Epidermal melanocyte (primary cell): Measurements from ENCODE around the gene CA9.

ENCODE experiments used
- DNase-seq: peaks from one replicate; pipeline ENCODE4 v3.0.0; 2011; ENCODE audit warnings: low spot score; ENCODE audit not compliant: insufficient read length

The CA9 gene

DNA sequence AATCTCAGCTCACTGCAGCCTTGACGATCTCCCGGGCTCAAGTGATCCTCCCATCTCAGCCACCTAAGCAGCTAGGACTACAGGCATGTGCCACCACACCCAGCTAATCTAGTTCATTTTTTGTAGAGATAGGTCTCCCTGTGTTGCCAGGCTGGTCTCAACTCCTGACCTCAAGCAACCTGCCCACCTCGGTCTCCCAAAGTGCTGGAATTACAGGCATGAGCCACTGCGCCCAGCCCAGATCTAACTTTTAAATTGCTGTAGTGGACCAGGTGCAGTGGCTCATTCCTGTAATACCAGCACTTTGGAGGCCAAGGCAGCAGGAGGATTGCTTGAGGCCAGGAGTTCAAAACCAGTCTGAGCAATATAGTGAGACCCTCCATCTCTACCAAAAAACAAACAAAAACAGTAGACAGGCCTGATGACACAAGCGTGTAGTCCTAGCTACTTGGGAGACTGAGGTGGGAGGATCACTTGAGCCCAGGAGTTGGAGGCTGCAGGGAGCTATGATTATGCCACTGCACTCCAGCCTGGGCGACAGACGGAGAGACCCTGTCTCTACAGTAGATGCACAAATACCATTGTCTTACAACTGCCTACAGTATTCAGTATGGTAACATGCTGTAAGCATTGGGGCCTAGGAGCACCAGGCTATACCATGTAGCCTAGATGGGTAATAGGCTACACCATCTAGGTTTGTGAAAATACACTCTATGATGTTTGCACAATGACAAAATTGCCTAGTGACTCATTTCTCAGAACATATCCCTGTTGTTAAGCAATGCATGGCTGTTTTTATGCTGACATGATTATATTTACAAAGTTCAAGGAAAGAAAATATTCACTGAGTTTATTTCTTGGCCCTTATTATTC lies 21.5 kb upstream of the CA9 start:
- DNase-seq, result no peak

GRCh38 chr9:35652829-35653209 lies 20.9 kb upstream of the CA9 start:
- no peak for DNase-seq

DNA sequence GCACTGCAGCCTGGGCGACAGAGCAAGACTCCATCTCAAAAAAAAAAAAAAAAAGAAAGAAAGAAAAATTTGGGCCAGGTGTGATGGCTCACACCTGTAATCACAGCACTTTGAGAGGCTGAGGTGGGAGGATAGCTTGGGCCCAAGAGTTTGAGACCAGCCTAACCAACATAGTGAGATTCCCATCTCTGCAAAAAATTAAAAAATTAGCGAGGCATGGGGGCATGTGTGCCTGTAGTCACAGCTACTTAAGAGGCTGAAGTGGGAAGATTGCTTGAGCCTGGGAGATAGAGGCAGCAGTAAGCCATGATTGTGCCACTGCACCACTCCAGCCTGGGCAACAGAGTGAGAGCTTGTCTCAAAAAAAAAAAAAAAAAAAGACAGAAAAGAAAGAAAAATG lies 20.1 kb upstream of the CA9 start:
- DNase-seq, result no peak

- no peak for DNase-seq
Observed at GRCh38 chr9:35656348-35656747, 17.4 kb upstream of the CA9 start.

DNA sequence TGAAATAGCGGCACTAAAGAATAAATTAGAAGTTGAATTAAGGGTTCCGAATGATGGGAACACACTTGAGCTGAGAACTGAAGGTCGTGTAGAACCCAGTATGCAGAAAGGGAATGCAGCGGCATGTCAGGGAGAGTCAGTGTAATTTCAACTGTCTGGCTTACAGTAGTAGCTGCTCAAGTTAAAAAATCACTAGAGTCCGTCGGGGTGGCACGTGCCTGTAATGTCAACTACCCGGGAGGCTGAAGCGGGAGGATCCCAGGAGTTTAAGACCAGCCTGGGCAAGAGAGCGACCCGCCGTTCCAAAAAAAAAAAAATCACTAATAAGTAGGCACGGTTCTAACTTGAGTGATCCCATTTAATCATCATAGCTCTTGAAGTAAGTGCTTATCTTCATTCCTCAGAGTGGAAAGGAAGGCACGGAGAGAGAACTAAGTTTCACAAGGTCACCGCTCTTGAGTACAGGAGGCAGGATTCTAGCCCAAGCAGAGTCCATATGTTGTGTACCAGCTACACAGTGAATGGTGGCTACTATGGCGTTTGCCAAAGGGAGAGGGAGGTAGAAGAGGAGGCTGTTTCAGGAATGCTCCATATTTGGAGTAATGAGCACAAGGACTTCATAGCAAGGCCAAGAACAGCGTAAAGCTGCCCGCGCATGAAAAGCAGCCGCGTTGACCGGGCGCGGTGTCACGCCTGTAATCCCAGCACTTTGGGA lies 16.7 kb upstream of the CA9 start:
- DNase-seq, result no peak

DNA sequence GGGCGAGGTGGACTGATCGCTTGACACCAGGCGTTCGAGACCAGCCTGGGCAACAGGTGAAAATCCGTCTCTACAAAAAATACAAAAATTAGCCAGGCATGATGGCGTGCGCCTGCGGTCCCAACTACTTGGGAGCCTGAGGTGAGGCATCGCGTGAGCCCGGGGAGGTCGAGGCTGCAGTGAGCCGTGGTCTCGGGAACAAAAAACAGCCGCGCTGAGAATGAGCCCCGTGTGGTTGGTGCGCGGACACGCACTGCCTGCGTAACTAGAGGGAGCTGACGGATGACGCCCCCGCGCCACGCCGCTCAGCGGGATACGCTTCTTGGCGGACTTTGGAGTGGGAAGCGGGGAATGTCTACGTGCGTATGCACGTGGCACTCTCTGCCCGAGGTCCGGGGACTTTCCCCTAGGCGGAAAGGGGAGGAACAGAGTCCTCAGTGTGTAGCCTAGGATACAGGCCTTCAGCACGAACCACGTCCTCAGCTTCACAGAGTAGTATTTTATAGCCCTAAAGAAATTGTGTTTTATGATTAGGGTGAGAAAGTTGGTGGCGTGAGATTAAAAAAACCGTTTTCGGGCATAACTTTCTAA lies 16.1 kb upstream of the CA9 start, which contains the start of gene RMRP:
Gene RMRP, minus strand, starts transcription at position 474 of the 591 bp plus-strand sequence.
- DNase-seq, result peak; percentile 99

DNA sequence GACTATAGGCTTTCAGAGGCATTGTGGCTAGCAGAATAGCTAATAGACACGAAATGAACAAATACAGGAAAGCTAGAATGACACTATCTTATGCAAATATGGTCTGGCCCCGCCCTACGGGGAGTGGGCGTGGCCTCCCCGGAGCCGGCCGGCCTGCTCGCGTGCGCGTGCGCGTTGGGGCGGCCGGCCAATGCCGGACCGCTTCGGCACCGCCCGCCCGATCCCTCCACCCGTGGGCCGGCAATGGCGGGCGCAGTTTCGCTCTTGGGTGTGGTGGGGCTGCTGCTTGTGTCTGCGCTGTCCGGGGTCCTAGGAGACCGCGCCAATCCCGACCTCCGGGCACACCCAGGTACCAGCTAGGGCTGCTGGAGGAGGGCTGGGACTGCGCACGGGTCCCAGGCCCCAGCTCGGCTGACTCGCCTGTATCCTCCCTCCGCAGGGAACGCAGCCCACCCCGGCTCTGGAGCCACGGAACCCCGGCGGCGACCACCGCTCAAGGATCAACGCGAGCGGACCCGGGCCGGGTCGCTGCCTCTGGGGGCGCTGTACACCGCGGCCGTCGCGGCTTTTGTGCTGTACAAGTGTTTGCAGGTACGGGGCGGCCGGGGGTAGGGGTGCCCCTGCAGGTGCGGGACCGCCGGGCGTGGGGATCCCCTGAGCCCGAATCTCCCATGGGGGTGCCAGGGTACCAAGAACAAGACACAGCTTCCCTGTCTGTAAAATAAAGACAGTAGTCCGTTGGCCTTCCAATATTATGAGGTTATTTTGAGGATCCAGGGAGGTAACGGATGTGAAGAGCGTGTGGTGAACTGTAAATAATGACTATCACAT lies 15.4 kb upstream of the CA9 start, which contains the start of gene CCDC107:
Gene CCDC107, plus strand, starts transcription at position 156 of the 831 bp plus-strand sequence. Its CDS starts 88 bp downstream, at position 244.
- peak; percentile 83 for DNase-seq

DNA sequence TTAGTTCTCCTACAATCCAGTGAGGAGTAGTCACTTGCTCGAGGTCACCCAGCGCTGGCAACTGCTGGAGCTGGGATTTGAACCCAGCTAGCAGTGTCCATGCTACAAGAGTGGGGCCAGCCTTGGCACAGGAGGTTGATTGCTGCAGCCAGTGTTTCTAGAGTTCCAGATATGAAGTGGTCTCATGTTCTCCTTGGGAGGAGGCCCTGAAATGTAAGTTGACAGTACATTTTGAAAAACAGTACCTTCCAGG lies 14.8 kb upstream of the CA9 start:
- DNase-seq, result no peak

DNA sequence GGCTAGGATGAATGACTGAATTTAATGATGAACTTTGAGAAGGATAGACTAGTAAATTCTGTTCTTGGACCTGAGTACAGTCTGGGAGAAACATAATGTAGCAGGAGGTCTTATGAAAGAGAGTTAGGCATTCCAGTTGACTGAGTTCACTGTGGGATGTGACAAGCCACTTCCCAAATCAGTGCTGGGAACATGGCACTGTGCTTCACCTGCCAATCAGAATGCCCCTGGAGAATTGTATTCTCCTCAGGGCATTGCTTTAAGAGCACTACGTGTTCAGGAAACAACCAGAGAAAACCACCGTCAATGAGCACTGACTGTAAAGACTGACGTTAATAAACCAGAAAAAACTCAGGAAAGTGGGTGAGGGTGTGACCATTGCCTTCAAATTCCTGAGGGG lies 14.4 kb upstream of the CA9 start:
- DNase-seq, result no peak

GRCh38 chr9:35660966-35661415 lies 12.7 kb upstream of the CA9 start:
- no peak for DNase-seq

DNA sequence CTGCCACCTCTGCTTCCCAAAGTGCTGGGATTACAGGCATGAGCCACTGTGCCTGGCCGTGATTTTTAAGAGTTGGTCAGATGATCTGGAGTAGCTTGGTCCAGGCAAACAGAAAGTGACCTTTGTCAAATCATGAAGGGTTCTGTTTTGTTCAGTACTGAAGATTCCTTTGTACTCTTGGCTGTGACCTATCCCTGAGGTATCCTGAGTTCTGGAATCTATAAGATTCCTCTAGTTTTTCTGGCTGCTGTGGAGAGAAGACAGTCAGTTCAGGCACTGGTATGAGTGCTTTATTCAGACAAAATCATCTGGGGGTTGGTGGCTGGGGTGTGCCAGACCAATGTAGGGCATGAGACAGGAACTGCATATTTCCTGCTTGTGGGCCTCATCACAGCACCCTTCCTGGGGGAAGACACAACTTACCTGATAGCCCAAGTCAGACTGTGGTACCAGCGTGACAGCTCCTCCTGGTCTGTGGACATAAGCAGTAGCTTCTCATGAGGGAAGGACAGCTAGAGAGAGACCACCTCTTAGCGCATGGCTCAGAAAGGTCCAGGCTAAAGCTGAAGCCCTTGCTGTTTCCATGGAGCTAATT lies 11.9 kb upstream of the CA9 start:
- no peak for DNase-seq

- DNase-seq, result no peak
Observed at GRCh38 chr9:35662437-35662836, 11.3 kb upstream of the CA9 start.

- DNase-seq, result peak; percentile 96
Observed at GRCh38 chr9:35664531-35665470, 8.9 kb upstream of the CA9 start, which contains the start of gene ARHGEF39. Gene ARHGEF39, minus strand, starts transcription at chr9:35665195. Its CDS starts 26 bp downstream, at chr9:35665169.

- DNase-seq, result no peak
Observed at GRCh38 chr9:35665471-35665818, 8.3 kb upstream of the CA9 start.

DNA sequence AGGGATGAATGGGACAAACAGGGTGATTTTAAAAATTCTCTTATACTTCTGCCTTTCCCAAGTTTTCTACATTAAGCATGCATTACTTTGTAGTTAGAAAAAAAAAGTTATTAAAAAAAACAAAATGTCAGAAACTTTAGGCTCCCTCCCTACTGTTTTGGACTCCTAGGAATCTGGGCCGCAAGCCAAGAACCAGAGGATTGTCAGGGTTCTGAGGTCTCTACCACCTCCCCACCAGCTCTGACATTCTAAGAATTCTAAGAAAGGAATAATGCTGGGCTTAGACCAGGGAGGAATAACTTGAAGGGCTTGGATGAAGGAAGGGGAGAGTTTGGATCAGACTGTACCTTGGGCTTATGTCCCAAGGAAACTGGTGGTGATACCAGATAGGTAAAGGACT lies 7.7 kb upstream of the CA9 start:
- no peak for DNase-seq

DNA sequence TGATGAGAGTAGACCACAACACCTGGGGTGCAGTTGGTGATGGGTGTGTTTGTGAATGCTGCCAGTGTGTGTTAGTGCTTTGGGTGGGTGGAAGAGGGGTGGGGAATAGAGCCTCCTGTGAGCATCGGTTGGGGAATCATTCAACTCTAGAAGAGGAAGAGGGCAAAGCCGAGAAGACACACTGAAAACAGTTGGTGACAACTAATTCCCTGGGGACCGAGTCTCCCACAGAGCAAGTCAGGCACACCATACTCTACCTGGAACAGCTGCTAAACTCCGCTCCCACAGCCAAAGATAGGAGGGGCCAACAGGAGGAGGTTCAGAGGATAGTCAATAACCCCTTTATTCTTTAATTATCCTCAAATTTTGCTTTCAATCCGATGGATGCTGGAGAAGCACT lies 7.2 kb upstream of the CA9 start:
- DNase-seq, result no peak

- no peak for DNase-seq
Observed at GRCh38 chr9:35667939-35668338, 5.8 kb upstream of the CA9 start.

DNA sequence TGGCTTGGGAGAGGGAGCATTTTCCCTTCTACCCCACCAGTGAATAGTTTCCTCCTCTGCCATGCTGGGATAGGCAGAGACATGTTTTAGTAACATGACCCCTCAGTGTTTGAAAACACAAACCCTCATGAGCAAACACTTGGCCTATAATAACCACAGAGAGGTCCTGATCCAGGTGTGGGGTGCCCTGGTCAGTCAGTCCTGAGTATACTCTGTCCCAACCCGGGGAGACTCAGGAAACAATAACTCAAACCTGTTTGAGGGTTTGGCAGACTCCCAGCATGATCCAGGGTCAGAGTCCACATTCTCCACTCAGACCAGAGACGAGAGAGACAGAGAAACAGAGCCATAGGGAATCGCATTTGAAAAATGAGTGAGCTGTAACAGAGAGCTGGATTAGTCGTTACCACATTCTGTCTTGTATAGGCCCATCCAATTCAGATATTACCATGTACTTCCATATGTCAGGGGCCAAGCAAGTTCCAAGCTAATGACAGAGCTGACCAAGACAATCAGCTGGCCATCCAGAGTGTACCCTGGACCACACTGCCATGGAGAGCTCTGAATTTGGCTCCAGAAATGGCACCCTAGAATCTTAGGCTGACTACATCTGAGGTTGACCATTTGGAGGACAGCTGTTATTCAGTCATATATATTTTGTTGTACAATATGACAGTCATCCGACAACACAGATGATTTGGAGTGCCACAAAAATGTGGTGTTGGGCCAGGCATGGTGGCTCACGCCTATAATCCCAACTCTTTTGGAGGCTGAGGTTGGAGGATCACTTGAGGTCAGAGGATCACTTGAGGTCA lies 4.2 kb upstream of the CA9 start:
- no peak for DNase-seq

- no peak for DNase-seq
Observed at GRCh38 chr9:35674025-35674361, 265 bp downstream of the CA9 start.
